Measurements from ENCODE around the gene SLC2A11. TPM values are rescaled to one million over a fixed set of nuclear protein-coding genes. Genes with fewer than 3 reads are reported as not detected.
"Not testable (repeated sequence)": the region's sequence is repeated elsewhere in the genome, so short reads cannot be mapped to it uniquely, and the experiment has no call there.

Gene SLC2A11
- total RNA-seq, 6 experiments from 2014 or later, result 8.9 to 13.2 (median 10.5) TPM

DNA sequence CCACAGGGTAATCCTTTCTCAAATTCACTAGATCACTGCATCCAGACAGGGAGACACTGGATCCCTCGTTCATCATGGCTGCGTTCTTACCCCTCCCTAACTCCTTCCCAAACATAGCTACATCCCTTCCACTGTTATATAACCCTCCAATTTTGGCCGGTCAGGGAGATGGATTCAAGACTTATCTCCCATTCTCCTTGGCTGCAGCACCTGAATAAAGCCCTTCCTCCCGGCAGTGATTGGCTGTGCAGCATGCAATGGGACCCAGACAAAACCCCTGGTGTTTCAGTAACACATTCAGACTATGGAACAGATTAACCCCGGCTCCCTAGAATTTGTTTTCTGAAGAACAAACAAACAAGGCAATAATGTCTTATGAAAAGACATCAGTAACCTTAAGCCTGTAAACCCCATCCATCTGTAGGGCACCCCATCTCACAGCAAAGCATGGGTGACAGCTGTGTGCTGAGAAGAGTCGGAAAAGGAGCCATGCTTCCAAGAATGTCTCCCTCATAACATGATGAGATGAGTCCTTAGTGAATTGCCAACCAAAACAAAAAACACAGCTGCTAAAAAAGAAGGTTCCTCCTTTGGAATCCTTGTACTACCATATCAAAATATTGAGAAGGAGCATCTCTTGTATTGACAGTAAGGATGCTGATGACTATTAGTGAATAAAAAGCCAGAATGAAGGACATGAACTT lies 41.5 kb downstream of the SLC2A11 start:
- Mint-ChIP-seq H3K4me3 (no peak overlapping the region), H3K36me3 (ENCODE audit: low read depth) (peaks cover 27% of the 10 kb centered on the region), H3K4me1 (ENCODE audit: low read depth) (peaks cover 9% of the 10 kb centered on the region), H3K27ac (no peak overlapping the region), H3K9me3 (peaks cover 4% of the 10 kb centered on the region; the same call in 1 of the 2 replicates), H3K27me3 (ENCODE audit: insufficient read depth) (peaks cover 7% of the 10 kb centered on the region)
- no peak for DNase-seq
- TF ChIP-seq, protein P1, sequence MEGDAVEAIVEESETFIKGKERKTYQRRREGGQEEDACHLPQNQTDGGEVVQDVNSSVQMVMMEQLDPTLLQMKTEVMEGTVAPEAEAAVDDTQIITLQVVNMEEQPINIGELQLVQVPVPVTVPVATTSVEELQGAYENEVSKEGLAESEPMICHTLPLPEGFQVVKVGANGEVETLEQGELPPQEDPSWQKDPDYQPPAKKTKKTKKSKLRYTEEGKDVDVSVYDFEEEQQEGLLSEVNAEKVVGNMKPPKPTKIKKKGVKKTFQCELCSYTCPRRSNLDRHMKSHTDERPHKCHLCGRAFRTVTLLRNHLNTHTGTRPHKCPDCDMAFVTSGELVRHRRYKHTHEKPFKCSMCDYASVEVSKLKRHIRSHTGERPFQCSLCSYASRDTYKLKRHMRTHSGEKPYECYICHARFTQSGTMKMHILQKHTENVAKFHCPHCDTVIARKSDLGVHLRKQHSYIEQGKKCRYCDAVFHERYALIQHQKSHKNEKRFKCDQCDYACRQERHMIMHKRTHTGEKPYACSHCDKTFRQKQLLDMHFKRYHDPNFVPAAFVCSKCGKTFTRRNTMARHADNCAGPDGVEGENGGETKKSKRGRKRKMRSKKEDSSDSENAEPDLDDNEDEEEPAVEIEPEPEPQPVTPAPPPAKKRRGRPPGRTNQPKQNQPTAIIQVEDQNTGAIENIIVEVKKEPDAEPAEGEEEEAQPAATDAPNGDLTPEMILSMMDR (IDR thresholded peaks at IDR 0.05), result no peak

DNA sequence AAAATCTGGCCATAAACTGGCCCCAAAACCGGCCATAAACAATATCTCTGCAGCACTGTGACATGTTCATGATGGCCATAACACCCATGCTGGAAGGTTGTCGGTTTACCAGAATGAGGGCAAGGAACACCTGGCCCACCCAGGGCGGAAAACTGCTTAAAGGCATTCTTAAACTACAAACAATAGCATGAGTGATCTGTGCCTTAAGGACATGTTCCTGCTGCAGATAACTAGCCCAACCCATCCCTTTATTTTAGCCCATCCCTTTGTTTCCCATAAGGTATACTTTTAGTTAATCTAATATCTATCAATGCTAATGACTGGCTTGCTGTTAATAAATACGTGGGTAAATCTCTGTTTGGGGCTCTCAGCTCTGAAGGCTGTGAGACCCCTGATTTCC lies 42.6 kb downstream of the SLC2A11 start:
- H3K36me3 Mint-ChIP-seq (ENCODE audit: low read depth), result peaks cover 24% of the 10 kb centered on the region
- H3K27ac Mint-ChIP-seq; H3K27me3 Mint-ChIP-seq (ENCODE audit: insufficient read depth); H3K9me3 Mint-ChIP-seq; H3K4me3 Mint-ChIP-seq; DNase-seq: not testable (repeated sequence)
- peaks cover 14% of the 10 kb centered on the region for H3K4me1 Mint-ChIP-seq (ENCODE audit: low read depth)

DNA sequence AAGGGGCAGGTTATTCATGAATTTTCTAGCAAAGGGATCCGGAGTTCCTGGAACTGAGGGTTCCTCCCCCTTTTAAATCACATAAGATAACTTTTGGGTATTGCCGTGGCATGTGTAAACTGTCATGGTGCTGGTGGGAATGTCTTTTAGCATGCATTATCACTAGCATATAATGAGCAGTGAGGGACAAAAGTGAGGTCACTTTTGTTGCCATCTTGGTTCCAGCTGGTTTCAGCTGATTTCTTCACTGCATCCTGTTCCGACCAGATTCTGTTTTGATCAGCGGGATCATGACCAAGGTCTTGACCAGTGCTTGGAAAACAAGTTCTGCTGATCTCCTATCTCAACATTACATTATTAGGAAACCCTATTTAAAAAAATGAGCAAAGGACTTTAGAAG lies 43.9 kb downstream of the SLC2A11 start:
- Mint-ChIP-seq H3K4me3 (no peak overlapping the region), H3K27me3 (ENCODE audit: insufficient read depth) (peaks cover 17% of the 10 kb centered on the region), H3K27ac (no peak overlapping the region), H3K36me3 (ENCODE audit: low read depth) (peaks cover 19% of the 10 kb centered on the region), H3K4me1 (ENCODE audit: low read depth) (peaks cover 6% of the 10 kb centered on the region; the same call in 1 of the 2 replicates), H3K9me3 (peaks cover 4% of the 10 kb centered on the region; the same call in 1 of the 2 replicates)
- TF ChIP-seq, protein P1 (IDR thresholded peaks at IDR 0.05), result no peak
- DNase-seq, result no peak

DNA sequence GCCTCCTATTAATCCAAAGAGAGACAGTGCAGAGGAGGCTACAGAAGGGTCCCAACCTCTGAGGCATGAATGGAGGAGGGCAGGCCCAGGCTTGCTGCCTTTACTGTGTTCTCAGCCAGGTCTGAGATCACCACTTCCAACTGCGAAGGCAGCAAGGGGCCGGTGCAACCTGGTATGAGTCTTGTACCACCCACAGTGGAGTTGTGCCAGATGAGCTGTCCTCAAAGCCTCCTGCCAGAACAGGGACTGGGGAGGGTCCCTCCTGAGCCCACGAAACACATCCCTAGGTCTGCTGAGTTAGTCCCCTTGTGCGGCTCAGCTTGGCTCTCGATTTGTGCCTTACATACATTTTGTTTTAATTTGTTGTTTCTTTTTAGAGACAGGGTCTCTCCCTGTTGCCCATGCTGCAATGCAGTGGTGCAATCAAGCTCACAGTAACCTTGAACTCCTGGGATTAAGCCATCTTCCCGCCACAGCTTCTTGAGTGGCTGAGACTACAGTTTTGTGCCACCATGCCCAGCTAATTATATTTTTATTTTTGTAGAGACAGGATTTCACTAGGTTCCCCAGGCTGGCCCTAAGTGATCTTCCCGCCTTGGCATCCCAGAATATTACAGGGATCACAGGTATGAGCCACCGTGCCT lies 45.8 kb downstream of the SLC2A11 start:
- Mint-ChIP-seq H3K4me1 (ENCODE audit: low read depth) (peaks cover 6% of the 10 kb centered on the region; the same call in 1 of the 2 replicates), H3K36me3 (ENCODE audit: low read depth) (peaks cover 12% of the 10 kb centered on the region; the same call in 1 of the 2 replicates), H3K4me3 (no peak overlapping the region), H3K9me3 (peaks cover 4% of the 10 kb centered on the region; the same call in 1 of the 2 replicates), H3K27me3 (ENCODE audit: insufficient read depth) (peaks cover 22% of the 10 kb centered on the region), H3K27ac (no peak overlapping the region)
- TF ChIP-seq, protein P1 (IDR thresholded peaks at IDR 0.05), result no peak
- DNase-seq, result no peak

DNA sequence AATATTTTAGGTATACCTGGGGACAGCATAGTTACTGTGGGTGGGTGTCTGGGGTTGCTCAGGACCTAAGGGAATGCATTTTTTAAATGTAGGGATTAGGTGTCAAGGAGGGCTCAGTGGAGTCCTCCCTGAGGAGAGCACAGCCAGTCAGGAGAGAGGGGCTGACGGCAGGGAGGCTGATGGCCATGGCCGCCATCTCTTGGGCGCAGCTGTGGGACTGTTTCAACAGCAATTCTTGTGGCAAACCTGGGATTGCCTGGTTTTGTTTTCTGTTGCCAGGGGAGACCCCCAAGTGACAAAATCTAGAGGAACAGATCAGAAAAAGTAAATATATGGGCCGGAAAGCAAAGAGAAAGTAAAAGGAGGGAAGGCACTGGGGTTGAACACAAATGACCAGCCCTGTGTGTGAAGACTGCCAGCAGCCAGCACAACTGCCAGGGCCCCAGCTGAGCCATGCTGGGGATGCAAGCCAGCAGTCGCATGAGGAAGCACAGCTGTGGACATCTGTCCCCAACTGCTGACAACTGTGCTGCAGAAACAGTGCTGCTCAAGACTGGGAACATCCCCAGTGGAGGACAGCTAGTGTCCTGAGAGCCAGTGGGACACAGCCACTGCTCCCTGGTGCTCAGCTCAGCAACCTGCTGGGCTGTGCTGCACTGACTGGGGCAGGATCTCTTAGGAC lies 47.0 kb downstream of the SLC2A11 start:
- no peak for DNase-seq
- H3K27ac Mint-ChIP-seq, result no peak overlapping the region
- H3K27me3 Mint-ChIP-seq (ENCODE audit: insufficient read depth), result peaks cover 24% of the 10 kb centered on the region
- peaks cover 4% of the 10 kb centered on the region; the same call in 1 of the 2 replicates for H3K9me3 Mint-ChIP-seq
- H3K36me3 Mint-ChIP-seq (ENCODE audit: low read depth), result peaks cover 1% of the 10 kb centered on the region; the same call in 1 of the 2 replicates
- peaks cover 6% of the 10 kb centered on the region; the same call in 1 of the 2 replicates for H3K4me1 Mint-ChIP-seq (ENCODE audit: low read depth)
- TF ChIP-seq, protein P1 (IDR thresholded peaks at IDR 0.05), result no peak
- H3K4me3 Mint-ChIP-seq, result no peak overlapping the region; the same call in 1 of the 2 replicates
